ENCODE data around the gene CBARP. TPM values are rescaled to one million over a fixed set of nuclear protein-coding genes. Genes with fewer than 3 reads are reported as not detected.

The CBARP gene
- total and polyA plus RNA-seq, 2 of the 13 experiments (the other 11 are each of a cell fraction or from before 2014, with no cell fraction given): 1.2 to 1.4 TPM

- TF ChIP-seq ARNT2 (CRISPR knock-in tag; IDR thresholded peaks at IDR 0.05; ENCODE audit: low read depth): no peak
- no peak for TF ChIP-seq ZSCAN20 (CRISPR knock-in tag; IDR thresholded peaks at IDR 0.05; ENCODE audit: borderline replicate concordance)
- 0 out of 2 replicates have a peak, but pooled peaks have one; percentile 48 for TF ChIP-seq ZNF34 (CRISPR knock-in tag; IDR thresholded peaks at IDR 0.05; ENCODE audit: borderline replicate concordance)
- TF ChIP-seq XRCC5 (optimal IDR thresholded peaks at IDR 0.05; ENCODE audit: low read length): peak; percentile 84
- no peak for TF ChIP-seq PRMT3 (CRISPR knock-in tag; IDR thresholded peaks at IDR 0.05; ENCODE audit: borderline replicate concordance, low read depth)
- TF ChIP-seq BORCS8-MEF2B (CRISPR knock-in tag; IDR thresholded peaks at IDR 0.05): no peak
- no peak for TF ChIP-seq ZNF546 (CRISPR knock-in tag; conservative IDR thresholded peaks at IDR 0.05)
- TF ChIP-seq THAP8 (CRISPR knock-in tag; IDR thresholded peaks at IDR 0.05; ENCODE audit: borderline replicate concordance): peak; percentile 6; the same call in 1 of the 2 replicates
- no peak for TF ChIP-seq ZNF577 (CRISPR knock-in tag; IDR thresholded peaks at IDR 0.05; ENCODE audit: borderline replicate concordance, low read depth)
- no peak for TF ChIP-seq HINFP (CRISPR knock-in tag; IDR thresholded peaks at IDR 0.05; ENCODE audit: low read depth)
- TF ChIP-seq MYNN (CRISPR knock-in tag; IDR thresholded peaks at IDR 0.05; ENCODE audit: low read depth): no peak
- no peak for TF ChIP-seq ZNF580 (CRISPR knock-in tag; IDR thresholded peaks at IDR 0.05; ENCODE audit: borderline replicate concordance, low read depth)
- no peak for TF ChIP-seq KLF13 (CRISPR knock-in tag; IDR thresholded peaks at IDR 0.05)
- no peak for TF ChIP-seq RAD51 (IDR thresholded peaks at IDR 0.05; ENCODE audit: borderline replicate concordance)
- TF ChIP-seq ZNF639 (CRISPR knock-in tag; conservative IDR thresholded peaks at IDR 0.05): no peak
- TF ChIP-seq KDM4B (CRISPR knock-in tag; IDR thresholded peaks at IDR 0.05): peak; percentile 49; the same call in 1 of the 2 replicates
- no peak for TF ChIP-seq ZNF770 (CRISPR knock-in tag; IDR thresholded peaks at IDR 0.05)
Measured at GRCh38 chr19:1243768-1244692, 6.2 kb upstream of the CBARP start (continued).
